HG02798 (cell line): Measurements from ENCODE around the gene COL4A2.

ENCODE experiments used
- ATAC-seq: cut with Tn5 transposase; IDR thresholded peaks from one replicate; pipeline ENCODE4 v1.9.1; 2021; ENCODE audit warnings: mild to moderate bottlenecking; ENCODE audit not compliant: unreplicated experiment, poor library complexity

COL4A2 gene

DNA sequence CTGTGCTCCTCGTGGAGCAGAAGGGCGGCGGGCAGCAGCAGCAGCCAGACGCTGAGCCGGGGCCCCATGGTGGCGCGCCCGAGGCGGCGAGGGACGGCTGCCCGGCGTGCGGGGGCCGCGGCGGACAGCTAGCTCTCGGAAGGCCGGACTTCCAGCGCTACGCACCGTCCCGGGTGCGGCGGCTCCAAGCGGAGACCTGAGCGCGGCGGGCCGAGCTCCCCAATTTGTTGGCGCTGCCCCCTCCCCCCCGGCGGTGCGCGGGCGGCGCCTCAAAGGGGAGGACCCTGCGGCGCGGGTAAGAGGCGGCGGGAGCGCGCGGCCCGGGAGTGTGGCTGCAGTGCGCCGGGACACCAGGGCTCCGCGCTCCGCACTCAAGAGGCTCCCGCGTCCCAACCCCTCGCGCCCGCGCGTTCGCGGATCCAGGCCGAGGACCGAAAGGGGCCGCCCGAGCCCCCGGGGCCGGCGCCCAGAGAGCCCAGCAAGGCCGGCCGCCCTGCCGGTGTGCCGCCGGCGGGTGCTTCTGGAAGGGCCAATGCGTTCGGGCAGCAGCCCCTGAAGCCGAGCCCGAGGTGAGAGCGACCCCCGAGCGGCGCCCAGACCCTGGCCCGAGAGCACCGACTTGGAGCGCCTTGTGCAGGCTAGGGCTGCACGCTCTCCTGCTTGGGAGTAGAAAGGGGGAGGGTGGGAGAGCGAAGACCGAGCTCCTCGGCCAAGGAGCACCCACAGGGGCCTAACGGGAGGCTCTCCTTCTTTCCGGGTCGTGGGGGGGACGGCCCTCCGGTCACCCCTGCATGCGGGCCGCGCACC lies at the start of gene COL4A2, which contains the start of gene COL4A1:
TSS of gene COL4A2 (plus strand) at position 325 of the 807 bp plus-strand sequence. CDS start 620 bp downstream, outside the sequence.
TSS of gene COL4A1 (minus strand) at position 198 of the 807 bp plus-strand sequence. CDS start at position 68, 130 bp downstream.
- ATAC-seq = no peak

GRCh38 chr13:110257408-110257807 lies 49.7 kb upstream of the COL4A2 start:
- ATAC-seq = no peak

DNA sequence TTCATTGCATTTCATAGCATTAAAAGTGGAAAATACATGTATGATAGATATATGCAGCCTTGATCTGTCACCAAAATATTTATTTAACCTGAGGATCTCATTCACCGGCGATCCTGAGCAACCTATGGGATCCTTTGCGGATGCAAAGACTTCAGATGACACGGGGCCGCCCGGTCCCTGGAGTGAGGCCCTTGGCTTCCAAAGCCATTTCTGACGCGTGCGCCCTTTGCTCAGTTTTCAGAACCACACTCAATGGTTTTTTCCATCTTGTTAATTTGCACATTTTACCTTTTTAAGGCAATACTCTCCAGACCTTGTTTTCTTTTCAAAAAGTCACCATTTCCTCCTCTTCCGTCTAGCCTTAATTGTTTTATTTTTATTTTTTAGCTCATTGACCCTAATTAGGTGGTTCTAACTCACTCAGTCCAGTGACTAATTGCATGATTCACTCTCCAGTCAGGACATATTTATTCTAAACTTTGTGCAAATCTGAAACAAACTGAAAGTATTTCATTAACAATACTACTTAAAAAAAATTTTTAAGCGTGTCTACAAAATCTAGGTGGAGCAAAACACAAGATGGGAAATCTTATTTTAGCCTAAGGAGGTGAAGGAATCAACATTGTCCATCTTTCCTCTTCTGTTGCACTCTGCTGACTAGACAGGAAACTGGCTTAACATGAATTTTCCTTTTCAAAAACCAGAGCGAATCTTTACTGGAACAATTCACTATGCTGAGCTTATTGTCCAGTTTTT lies 48.0 kb upstream of the COL4A2 start:
- ATAC-seq = no peak

DNA sequence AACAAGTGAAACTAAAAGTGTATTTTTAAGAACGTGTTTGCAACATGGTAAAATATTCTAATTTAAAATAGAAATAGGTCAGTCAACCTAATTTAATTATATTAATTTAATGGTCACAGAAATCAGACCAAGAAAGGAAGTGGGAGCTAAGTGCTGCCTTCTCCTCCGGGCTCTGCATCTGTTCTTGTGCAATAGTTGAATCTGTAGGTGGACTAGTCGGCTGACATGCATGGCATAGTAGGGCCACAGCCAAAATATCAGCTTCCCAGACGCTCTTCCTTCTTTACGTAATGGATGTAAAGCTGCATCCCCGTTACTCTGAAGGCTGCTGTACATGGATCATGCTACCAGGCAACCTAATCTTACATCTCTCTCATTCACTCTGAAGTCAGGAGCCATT lies 47.4 kb upstream of the COL4A2 start:
- ATAC-seq = no peak

DNA sequence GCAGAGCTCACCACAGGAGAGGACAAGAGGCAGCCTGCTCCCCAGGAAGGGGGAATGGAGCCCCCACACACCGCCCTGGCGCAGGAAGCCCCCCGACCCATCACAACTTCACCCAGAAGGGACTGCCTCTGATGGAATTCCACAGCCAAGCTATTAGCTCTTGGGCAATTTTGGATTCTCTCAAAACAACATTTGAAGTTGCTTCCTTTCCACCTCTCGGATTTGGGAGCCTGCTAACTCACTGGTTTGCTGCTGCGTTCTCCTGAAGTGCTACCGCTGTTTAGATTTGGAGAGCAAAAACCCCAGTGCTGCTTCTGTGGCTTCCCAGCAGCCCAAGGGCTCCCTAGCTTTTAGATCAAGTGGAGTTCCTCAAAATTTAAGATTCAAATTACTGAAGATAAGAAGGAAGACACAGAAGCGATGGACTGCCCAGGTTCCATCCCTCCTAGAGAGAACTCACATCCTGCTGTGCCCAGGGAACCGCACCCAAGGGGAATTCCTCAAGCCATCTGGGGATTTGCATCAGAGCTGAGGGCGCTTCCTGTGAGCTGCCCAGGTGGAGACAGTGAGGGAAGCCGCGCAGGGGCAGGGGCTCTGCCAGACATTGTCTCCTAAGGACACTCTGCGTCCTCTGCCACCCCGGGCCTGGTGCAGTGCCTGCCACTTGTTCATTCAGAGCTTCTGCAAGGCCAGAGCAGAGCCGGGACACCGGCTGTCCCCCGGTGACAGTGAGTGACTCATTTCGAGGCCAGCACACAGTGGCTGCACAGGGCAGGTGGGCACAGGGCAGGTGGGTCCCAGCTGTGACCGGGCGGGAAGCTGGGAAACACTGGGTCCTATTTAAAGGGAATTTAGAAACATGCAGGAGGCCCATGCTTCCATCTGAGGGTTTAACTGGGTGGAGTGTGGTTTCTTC lies 45.7 kb upstream of the COL4A2 start:
- no peak for ATAC-seq

DNA sequence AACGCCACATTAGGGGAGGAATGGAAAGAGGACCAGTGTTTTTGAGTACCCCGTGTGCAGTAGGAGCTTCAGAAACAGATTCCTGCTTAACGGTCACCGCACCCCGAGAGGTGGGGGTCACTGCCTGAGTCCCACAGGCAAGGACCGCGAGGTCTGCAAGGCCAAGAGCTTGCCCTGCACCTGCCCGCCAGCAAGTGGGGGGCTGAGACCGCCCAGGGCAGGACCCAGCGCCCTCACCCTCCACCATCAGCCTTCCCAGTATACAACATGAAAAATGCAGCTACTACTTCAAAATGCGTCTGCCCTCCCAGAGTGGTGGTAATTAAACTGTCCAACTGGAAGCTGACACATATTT lies 45.0 kb upstream of the COL4A2 start:
- no peak for ATAC-seq

DNA sequence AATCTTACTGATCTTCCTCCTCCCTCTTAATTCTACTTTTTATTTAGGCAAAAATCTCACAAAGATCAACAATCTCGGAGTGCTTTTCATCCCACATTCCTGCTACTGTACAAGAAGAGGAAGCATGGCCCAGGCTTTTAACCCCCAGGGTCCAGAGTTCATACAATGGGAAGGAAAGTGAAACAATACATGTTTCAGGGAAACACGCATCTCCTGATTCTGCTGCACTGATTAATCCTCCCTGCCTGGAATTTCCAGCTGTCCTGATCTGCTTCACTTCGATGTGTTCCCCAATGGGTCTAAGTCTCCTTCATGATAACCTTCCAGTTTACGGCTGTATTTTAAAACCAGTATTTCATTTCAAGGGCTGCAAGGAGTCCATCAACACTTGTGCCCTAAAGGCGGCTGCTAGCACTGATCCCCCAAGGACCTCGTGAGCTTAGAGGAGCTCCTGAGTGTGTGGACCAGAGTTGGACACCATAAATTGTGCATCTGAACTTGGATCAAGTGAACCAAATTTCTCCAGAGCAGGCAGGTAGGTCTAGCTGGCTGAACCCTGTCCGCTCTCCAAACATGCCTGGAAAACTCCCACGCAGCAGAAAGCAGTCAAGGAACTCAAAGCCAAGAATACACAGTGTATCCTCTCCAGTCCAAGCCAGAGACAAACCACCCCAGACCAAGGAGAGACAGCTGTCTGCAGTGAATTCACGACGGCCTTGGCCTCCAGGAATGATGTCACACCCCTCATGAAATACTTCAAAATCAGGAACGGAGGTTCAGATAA lies 44.4 kb upstream of the COL4A2 start:
- no peak for ATAC-seq

DNA sequence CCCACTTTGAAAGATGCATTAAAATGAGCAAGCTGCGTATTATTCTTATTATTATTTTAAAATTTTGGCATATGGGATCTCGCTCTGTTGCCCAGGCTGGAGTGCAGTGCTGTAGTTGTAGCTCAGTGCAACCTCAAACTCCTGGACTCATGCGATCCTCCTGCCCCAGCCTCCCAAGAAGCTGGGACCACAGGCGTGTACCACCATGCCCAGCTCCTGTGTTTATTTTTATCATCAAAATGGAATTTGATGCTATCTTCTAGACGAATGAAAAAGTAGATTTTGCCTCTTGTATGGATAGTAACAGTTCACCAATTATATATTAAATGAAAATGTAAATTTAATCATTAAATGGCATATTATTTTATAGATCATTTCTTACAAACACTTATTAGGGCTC lies 43.7 kb upstream of the COL4A2 start:
- ATAC-seq = no peak

DNA sequence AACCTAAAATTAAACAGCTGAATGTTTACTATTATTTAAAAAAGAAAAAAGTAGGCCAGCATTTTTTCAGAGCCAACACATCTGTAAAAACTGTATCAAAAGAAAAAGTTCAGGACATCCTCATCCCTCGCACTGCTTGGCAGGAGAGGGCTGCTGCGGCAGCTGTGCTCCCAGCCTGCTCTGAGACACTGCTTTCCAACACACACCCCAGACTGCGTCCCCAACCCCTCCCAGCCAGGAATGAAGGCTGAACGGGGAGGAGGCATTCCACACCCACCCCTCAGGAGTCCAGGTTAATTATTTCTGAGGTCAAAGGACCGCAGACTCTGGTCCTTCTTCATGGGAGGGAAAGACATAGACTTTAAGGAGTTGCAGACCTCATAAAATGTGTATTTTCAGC lies 43.2 kb upstream of the COL4A2 start:
- no peak for ATAC-seq

- no peak for ATAC-seq
Observed at GRCh38 chr13:110264685-110265275, 42.3 kb upstream of the COL4A2 start.

DNA sequence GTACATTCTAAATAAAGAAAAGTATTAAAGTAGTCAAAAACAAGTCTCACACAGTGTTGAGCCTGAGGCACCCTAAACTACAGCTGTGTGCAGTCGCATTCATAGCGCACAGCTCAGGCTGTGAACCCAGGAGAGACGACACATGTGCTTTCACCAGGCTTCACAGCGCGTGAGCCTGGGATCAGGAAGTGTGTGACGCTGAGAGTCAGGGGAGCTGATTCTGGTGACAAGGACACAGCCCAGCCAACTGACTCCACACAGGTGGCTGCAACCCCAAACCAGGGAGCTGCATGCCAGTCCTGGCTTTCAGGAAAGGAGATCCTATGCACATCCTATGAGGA lies 41.8 kb upstream of the COL4A2 start:
- no peak for ATAC-seq

DNA sequence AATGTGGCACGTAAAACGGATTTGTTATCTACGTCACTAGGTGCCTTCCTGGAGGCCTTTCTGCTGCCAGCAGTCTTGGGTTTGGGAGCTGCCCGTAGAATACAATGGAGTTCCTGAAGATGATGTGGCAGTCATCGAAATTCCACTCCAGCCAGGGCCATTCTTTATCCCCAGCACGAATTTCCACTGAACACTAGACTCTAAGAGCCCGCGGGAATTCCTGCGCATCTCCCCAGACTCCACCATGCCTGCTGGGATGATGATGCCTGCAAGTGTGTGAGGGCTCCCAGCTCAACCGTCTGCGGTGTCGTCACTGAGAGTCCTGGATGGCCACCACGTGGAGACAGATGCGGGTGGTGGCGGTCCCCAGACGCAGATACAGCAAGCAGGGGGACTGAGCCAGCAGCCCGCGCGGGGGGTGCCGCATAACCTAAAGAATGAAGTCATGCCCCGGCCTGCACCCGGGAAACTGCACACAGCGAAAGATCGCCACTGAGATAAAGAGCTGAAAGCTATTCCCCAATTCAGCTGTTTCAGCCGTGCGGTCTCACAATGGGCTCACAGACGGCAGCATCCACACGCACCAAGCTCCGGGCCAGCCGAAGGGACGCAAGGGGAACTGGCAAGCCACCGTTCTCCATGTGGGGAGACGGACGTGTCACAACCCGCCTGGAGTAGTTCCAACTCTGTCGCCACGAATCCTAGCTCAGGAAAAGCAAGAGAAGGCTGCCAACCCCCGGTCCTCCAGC lies 41.2 kb upstream of the COL4A2 start:
- no peak for ATAC-seq

- no peak for ATAC-seq
Observed at GRCh38 chr13:110266431-110266809, 40.7 kb upstream of the COL4A2 start.

- no peak for ATAC-seq
Observed at GRCh38 chr13:110266983-110267382, 40.1 kb upstream of the COL4A2 start.

DNA sequence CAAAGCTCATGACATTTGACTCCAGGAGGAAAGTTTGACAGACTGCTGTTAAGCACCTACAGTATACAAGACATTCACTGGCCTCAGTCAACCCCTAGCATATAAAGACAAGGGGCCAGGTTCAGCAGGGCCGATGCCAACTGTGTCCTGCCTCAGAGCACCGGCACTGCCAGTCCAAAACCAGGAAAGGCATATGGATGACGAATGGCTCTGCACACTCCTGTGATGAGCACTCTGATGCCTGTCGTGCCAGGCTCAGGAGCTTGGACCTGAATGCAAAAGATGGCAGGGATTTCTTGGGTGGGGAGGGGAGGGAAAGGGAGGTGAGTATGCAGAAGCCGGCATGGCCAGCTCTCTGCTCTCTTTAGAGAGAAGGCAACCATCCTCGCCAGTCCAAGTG lies 39.0 kb upstream of the COL4A2 start:
- no peak for ATAC-seq

- ATAC-seq = no peak
Observed at GRCh38 chr13:110268576-110269185, 38.4 kb upstream of the COL4A2 start.

GRCh38 chr13:110269509-110270185 lies 37.4 kb upstream of the COL4A2 start:
- ATAC-seq = no peak

DNA sequence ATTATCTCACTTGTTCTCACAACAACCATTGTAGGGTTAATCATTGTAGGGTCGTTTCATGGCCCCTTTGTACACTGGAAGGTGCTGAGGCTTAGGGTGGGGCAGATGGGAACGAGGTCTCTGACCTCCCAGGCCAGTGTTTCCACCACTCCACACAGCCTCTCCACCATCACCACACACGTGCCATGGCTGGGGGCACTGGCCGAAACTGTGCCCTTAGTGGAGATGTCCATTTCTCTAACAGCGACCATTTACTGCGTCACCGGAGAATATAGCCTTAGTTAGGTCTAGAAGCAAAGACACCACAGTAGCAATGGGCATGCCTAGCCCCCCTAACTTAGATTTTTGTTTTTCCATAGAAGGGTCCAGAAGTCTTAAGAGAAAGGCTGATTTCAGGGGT lies 36.6 kb upstream of the COL4A2 start:
- ATAC-seq = no peak
